A549 (cell line): Measurements from ENCODE around the gene ATP2A2.

Experiments
- BHLHE40 ChIP-seq: IDR thresholded peaks from 2 replicates; pipeline ENCODE4 v1.6.1; 2012; ENCODE audit warnings: low read depth, low read length, inconsistent platforms
- CTCF ChIP-seq: fragments of >200 bp; sonication (Bioruptor Twin); formaldehyde crosslinking; IDR thresholded peaks from 3 replicates; pipeline ENCODE4 v1.5.1; 2016
- EP300 ChIP-seq, 2 experiments: fragments of >200 bp; sonication (Bioruptor Twin); formaldehyde crosslinking; IDR thresholded peaks; 2 replicates in 1 of 2; 3 replicates in 1 of 2; pipeline ENCODE4 v1.6.1; 2016 to 2017
- ESRRA ChIP-seq: fragments of 150-350 bp; IDR thresholded peaks from 2 replicates; pipeline ENCODE4 v1.6.1; 2014; ENCODE audit warnings: mild to moderate bottlenecking, low read length, borderline replicate concordance
- JUN ChIP-seq, 2 experiments: fragments of >200 bp; sonication (Bioruptor Twin); formaldehyde crosslinking; IDR thresholded peaks; 2 replicates in 1 of 2; 3 replicates in 1 of 2; pipeline ENCODE4 v1.6.1; 2016 to 2017
- MYC ChIP-seq: IDR thresholded peaks from 2 replicates; pipeline ENCODE4 v1.6.1; 2012; ENCODE audit warnings: mild to moderate bottlenecking, inconsistent platforms, low read length, improper control_type of control experiment, borderline replicate concordance
- NPAS2 ChIP-seq: fragments of 250-450 bp; sonication (Bioruptor Pico); IDR thresholded peaks from 2 replicates; pipeline ENCODE4 v1.8.0; 2022; ENCODE audit warnings: mild to moderate bottlenecking, moderate library complexity, borderline replicate concordance
- NR3C1 ChIP-seq: fragments of >200 bp; sonication (Bioruptor Twin); formaldehyde crosslinking; IDR thresholded peaks from 3 replicates; pipeline ENCODE4 v1.6.1; 2017
- PHF8 ChIP-seq: fragments of 200-600 bp; sonication (generic); IDR thresholded peaks from 2 replicates; pipeline ENCODE4 v1.6.1; 2016; ENCODE audit warnings: low read depth, mild to moderate bottlenecking, antibody characterized with exemption, moderate library complexity, borderline replicate concordance
- POLR2A ChIP-seq: IDR thresholded peaks from 2 replicates; pipeline ENCODE4 v1.6.1; 2012; ENCODE audit warnings: mild to moderate bottlenecking, low read length
- RAD21 ChIP-seq, 2 experiments: fragments of >200 bp in 1 of 2; sonication (Bioruptor Twin) in 1 of 2; formaldehyde crosslinking in 1 of 2; IDR thresholded peaks in 1 of 2; conservative IDR thresholded peaks in 1 of 2; 2 replicates in 1 of 2; 3 replicates in 1 of 2; pipeline ENCODE4 v1.6.1; 2012 to 2018; ENCODE audit warnings: inconsistent platforms in 1 of 2
- REST ChIP-seq: fragments of 200-600 bp; sonication (generic); IDR thresholded peaks from 2 replicates; pipeline ENCODE4 v1.6.1; 2016; ENCODE audit warnings: antibody characterized with exemption, mild to moderate bottlenecking, moderate library complexity

GRCh38 chr12:110317911-110318310, 36.9 kb downstream of the ATP2A2 start:
- TF ChIP-seq CTCF = no peak
- TF ChIP-seq EP300 (IDR thresholded peaks at IDR 0.05) = no peak
- TF ChIP-seq JUN (IDR thresholded peaks at IDR 0.05) = no peak
- no peak for TF ChIP-seq REST
- TF ChIP-seq NR3C1 = no peak
- TF ChIP-seq PHF8 = no peak
- TF ChIP-seq BHLHE40 = no peak
- TF ChIP-seq NPAS2 (CRISPR knock-in tag) = no peak
- TF ChIP-seq POLR2A = no peak
- no peak for TF ChIP-seq MYC
- no peak for TF ChIP-seq RAD21 (conservative IDR thresholded peaks at IDR 0.05 in 1 of 2, IDR thresholded peaks at IDR 0.05 in 1 of 2)
- TF ChIP-seq ESRRA = no peak
